Measurements from ENCODE around the gene COTL1. TPM values are rescaled to one million over a fixed set of nuclear protein-coding genes. Genes with fewer than 3 reads are reported as not detected.

Gene COTL1
- total and polyA plus RNA-seq, 11 donors = 5.2 to 120 (median 11.0) TPM

DNA sequence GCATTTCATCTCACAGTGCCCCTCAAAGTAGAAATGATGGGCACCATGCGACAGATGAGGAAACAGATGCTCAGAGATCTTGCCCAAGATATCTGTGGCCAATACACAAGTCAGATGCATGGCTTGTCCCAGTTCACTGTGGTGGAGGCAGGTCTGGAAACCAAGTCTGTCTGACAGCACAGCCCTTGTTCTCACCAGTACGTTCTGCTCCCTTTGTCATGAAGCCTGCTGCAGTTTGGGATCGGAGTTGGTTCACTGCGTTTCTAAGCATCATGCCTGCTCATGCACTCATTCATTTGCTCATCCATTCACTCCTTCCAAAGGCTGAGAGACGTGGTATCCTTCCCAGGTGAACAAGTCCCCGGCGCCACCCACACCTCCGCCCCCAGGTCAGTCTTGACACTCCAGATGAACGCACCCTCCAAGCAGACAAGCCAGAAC, 86.2 kb downstream of the COTL1 start:
- Histone ChIP-seq H3K4me3 (no peak overlapping the region), H3K36me3 (no peaks in the 10 kb centered on the region), H3K27ac (peak overlapping the region in 9 of 12 donors; percentile 29 to 84 (median 63)), H3K4me1 (peaks cover 12 to 48% (median 35%) of the 10 kb centered on the region in 12 donors), H3K9me3 (peaks cover 0 to 10% (median 0%) of the 10 kb centered on the region in 12 donors), H3K27me3 (no peaks in the 10 kb centered on the region)
- WGBS, 4 donors = 69 to 85% (median 77%) methylated on average over 9 of the region's 9 CpGs
- ATAC-seq = no peak
- no peak for TF ChIP-seq POLR2A (IDR thresholded peaks at IDR 0.05)
- TF ChIP-seq, protein P1, sequence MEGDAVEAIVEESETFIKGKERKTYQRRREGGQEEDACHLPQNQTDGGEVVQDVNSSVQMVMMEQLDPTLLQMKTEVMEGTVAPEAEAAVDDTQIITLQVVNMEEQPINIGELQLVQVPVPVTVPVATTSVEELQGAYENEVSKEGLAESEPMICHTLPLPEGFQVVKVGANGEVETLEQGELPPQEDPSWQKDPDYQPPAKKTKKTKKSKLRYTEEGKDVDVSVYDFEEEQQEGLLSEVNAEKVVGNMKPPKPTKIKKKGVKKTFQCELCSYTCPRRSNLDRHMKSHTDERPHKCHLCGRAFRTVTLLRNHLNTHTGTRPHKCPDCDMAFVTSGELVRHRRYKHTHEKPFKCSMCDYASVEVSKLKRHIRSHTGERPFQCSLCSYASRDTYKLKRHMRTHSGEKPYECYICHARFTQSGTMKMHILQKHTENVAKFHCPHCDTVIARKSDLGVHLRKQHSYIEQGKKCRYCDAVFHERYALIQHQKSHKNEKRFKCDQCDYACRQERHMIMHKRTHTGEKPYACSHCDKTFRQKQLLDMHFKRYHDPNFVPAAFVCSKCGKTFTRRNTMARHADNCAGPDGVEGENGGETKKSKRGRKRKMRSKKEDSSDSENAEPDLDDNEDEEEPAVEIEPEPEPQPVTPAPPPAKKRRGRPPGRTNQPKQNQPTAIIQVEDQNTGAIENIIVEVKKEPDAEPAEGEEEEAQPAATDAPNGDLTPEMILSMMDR (IDR thresholded peaks at IDR 0.05) = no peak
- no peak for DNase-seq
- intact Hi-C loops (cut with DNase I) = loop anchor here in 1 of 10 donors (5.0 kb wide), 1 partner anchor 66 kb away; no protein-coding TSS in a partner anchor

DNA sequence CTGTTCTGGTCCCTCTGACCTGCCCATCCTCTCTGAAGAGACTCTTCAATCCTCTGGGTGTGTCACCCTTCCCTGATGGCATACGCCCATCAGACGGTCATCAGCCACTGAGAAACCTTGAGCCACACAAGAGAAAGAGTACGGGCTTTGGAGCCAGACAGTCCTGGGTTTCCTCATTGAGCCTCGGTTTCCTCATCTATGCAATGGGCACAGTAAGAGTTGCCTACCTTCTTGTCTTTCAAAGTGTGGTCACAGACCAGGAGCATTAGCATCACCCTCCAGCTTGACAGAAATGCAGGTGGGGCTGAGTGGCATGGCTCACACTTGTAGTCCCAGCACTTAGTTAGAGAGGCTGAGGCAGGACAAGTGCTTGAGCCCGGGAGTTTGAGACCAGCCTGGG, 87.3 kb downstream of the COTL1 start:
- Histone ChIP-seq H3K9me3 (peaks cover 0 to 10% (median 0%) of the 10 kb centered on the region in 12 donors), H3K4me1 (peaks cover 12 to 54% (median 37%) of the 10 kb centered on the region in 12 donors), H3K27me3 (no peaks in the 10 kb centered on the region), H3K4me3 (no peak overlapping the region), H3K36me3 (no peaks in the 10 kb centered on the region), H3K27ac (no peak overlapping the region)
- ATAC-seq (no peak), DNase-seq (no peak)
- TF ChIP-seq, protein P1 (IDR thresholded peaks at IDR 0.05) = no peak
- TF ChIP-seq POLR2A (IDR thresholded peaks at IDR 0.05) = no peak
- intact Hi-C loops (cut with DNase I) = loop anchor here in 1 of 10 donors (5.0 kb wide), 1 partner anchor 67 kb away; no protein-coding TSS in a partner anchor
- 76 to 98% (median 92%) methylated on average over 5 of the region's 5 CpGs for WGBS, 4 donors

DNA sequence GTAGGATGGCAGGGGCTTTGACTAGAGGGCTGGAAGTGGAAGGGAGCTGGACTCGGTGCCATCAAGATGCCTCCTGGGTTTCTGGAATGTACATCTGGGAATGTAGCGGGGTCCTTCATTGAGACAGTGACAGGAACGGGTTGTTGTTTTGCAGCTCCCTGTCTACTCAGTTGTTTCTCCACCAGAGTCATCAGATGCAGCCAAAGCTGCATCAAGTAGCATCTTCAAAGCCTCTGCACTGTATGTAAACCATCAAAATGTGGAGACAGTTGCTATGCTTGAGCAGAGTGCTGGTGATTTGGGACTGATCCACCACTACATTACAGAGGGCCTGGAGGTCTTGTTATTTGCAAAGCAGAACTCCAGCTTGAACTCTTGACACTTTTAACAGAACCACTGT, 88.3 kb downstream of the COTL1 start:
- no peak overlapping the region for H3K27ac ChIP-seq
- DNase-seq (no peak), ATAC-seq (no peak)
- 96 to 99% (median 97%) methylated on average over 3 of the region's 3 CpGs for WGBS, 4 donors
- H3K9me3 ChIP-seq = peaks cover 0 to 10% (median 0%) of the 10 kb centered on the region in 12 donors
- no peaks in the 10 kb centered on the region for H3K27me3 ChIP-seq
- H3K4me3 ChIP-seq = no peak overlapping the region
- intact Hi-C loops (cut with DNase I) = loop anchor here in 1 of 10 donors (5.0 to 10.0 kb wide), 2 partner anchors 68 to 435 kb away; no protein-coding TSS in a partner anchor
- no peak for TF ChIP-seq POLR2A (IDR thresholded peaks at IDR 0.05)
- TF ChIP-seq, protein P1 (IDR thresholded peaks at IDR 0.05) = no peak
- no peaks in the 10 kb centered on the region for H3K36me3 ChIP-seq
- peaks cover 12 to 54% (median 37%) of the 10 kb centered on the region in 12 donors for H3K4me1 ChIP-seq

DNA sequence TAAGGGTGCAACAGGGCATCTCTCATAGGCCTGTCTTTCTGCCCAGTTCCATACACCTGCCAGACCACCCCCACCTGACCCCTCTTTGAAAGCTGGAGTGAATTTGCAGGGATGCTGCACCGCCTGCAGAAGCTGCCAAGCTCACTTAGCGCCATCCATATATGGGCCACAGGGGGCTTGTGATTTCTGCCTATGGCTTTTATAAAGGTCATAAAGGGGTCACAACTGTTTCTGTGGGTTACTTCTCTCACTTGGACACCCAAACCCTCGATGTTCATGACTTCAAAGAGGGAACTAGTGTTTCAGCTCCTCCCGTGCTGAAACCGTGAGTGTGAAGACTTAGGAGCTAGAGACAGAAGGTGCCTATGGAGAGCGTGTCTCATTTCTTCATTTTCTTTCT, 89.6 kb downstream of the COTL1 start:
- Histone ChIP-seq H3K27ac (peak overlapping the region in 3 of 12 donors; percentile 68 to 82 (median 72)), H3K27me3 (no peaks in the 10 kb centered on the region), H3K9me3 (peaks cover 0 to 10% (median 0%) of the 10 kb centered on the region in 12 donors), H3K36me3 (no peaks in the 10 kb centered on the region), H3K4me3 (no peak overlapping the region), H3K4me1 (peaks cover 12 to 50% (median 36%) of the 10 kb centered on the region in 12 donors)
- no peak for DNase-seq
- ATAC-seq = no peak
- WGBS, 4 donors = 89 to 94% (median 89%) methylated on average over 6 of the region's 6 CpGs
- TF ChIP-seq POLR2A (IDR thresholded peaks at IDR 0.05) = no peak
- TF ChIP-seq, protein P1 (IDR thresholded peaks at IDR 0.05) = no peak
- intact Hi-C loops (cut with DNase I) = loop anchor here in 1 of 10 donors (10.0 kb wide), 1 partner anchor 436 kb away; no protein-coding TSS in a partner anchor

All from heart left ventricle (tissue), 16 donors.